PFSK-1 (cell line): ENCODE measurements around the gene B3GAT2.

Experiments
- FOXP2 ChIP-seq: optimal IDR thresholded peaks from 2 replicates; pipeline ENCODE3; 2011; ENCODE audit warnings: borderline replicate concordance, control low read depth, inconsistent platforms; ENCODE audit not compliant: insufficient read depth; ENCODE audit errors: extremely low read length, extremely low read depth
- POLR2AphosphoS5 ChIP-seq: IDR thresholded peaks from 2 replicates; pipeline ENCODE4 v1.6.1; 2012; ENCODE audit warnings: low read depth, mild to moderate bottlenecking, control low read depth, low read length, moderate library complexity
- REST ChIP-seq, 2 experiments: IDR thresholded peaks; 2 replicates each; pipeline versions ENCODE4 v1.6.1 to v1.8.0; 2011 to 2012; ENCODE audit warnings: low read depth in 2 of 2, low read length in 2 of 2, control low read depth in 1 of 2, inconsistent platforms in 1 of 2, mild to moderate bottlenecking in 1 of 2, moderate library complexity in 1 of 2; ENCODE audit not compliant: insufficient read depth in 1 of 2
- SIN3A ChIP-seq: IDR thresholded peaks from 2 replicates; pipeline ENCODE4 v1.6.1; 2012; ENCODE audit warnings: mild to moderate bottlenecking, low read length, moderate library complexity, borderline replicate concordance; ENCODE audit not compliant: insufficient read depth
- TAF1 ChIP-seq: IDR thresholded peaks from 2 replicates; pipeline ENCODE4 v1.6.1; 2012; ENCODE audit warnings: low read length, control low read depth, borderline replicate concordance; ENCODE audit not compliant: insufficient read depth

B3GAT2 gene

GRCh38 chr6:70846207-70846835 lies 110.5 kb downstream of the B3GAT2 start:
- TF ChIP-seq POLR2AphosphoS5, result no peak
- TF ChIP-seq REST (IDR thresholded peaks at IDR 0.05; ENCODE audit: insufficient read depth in 1 of 2, low read depth in 2 of 2, low read length in 2 of 2), result no peak
- TF ChIP-seq TAF1, result no peak
- TF ChIP-seq SIN3A, result no peak
- TF ChIP-seq FOXP2, result no peak

- no peak for TF ChIP-seq SIN3A
- TF ChIP-seq FOXP2, result no peak
- TF ChIP-seq TAF1, result no peak
- TF ChIP-seq POLR2AphosphoS5, result no peak
- TF ChIP-seq REST (IDR thresholded peaks at IDR 0.05; ENCODE audit: insufficient read depth in 1 of 2, low read depth in 2 of 2, low read length in 2 of 2), result no peak
These were observed 112.6 kb downstream of the B3GAT2 start for GRCh38 chr6:70844301-70844700.

DNA sequence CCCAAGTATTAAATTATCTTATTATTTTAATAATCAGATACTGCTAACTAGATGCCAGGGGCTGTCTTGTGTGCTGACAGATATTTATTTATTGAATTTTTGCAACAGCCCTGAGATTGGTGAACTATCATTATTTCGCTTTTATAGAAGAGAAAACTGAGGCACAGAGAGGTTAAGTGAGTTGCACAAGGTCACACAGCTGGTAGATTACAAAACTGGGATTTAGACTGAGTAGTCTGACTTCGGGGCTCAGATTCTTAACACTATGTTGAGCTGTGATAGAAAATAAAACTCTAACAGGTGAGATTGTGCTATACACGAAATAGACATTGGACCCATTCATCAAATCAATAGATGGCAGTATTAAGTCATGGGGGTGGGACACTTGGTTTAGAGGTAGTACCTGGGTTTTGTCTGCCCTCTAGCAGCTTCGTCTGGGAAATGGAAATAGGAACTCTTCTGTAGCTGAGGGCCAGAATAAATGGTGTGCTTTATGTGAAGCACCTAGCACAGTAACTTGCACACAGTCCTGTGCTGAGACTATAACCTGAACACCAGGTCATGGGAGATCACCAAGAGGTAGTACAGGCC lies 113.4 kb downstream of the B3GAT2 start:
- TF ChIP-seq TAF1 (no peak), SIN3A (no peak), FOXP2 (no peak), REST (IDR thresholded peaks at IDR 0.05; ENCODE audit: insufficient read depth in 1 of 2, low read depth in 2 of 2, low read length in 2 of 2) (no peak)

DNA sequence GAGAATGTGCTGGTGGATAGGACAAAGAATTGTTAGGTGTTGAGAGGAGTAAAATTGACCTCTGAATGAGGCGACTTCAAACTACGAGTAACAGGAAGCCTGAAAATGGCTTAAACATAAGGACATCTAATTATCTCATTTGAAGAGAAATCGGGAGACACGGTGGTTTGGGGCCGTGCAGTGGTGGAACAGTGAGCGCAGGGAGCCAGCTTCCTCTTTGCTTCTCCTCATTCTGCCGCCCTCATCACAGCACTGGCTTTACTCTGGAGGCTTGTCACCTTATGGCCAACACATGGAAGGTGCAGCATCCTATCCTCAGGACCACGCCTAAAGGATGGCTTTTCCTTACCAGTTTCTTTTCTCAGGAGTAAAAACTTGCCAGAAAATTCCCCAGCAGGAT lies 114.3 kb downstream of the B3GAT2 start:
- TF ChIP-seq REST (IDR thresholded peaks at IDR 0.05; ENCODE audit: insufficient read depth in 1 of 2, low read depth in 2 of 2, low read length in 2 of 2), result no peak
- TF ChIP-seq POLR2AphosphoS5, result no peak
- TF ChIP-seq TAF1, result no peak
- no peak for TF ChIP-seq SIN3A
- TF ChIP-seq FOXP2, result no peak
